DMS 273 (cell line): ENCODE data around the gene OSBPL2.

Experiments used
- DNase-seq: peaks from one replicate; lab custom pipeline; 2025; ENCODE audit not compliant: unreplicated experiment; lab: John Stamatoyannopoulos, UW

The OSBPL2 gene

GRCh38 chr20:62205618-62206387 lies 32.5 kb upstream of the OSBPL2 start:
- no peak for DNase-seq

GRCh38 chr20:62206388-62206775 lies 31.9 kb upstream of the OSBPL2 start:
- DNase-seq: no peak

- no peak for DNase-seq
Measured at GRCh38 chr20:62208061-62208794, 30.1 kb upstream of the OSBPL2 start.

- peak; percentile 83 for DNase-seq
Measured at GRCh38 chr20:62208795-62209755, 29.2 kb upstream of the OSBPL2 start.

- DNase-seq: no peak
Measured at GRCh38 chr20:62209850-62210495, 28.3 kb upstream of the OSBPL2 start.

- DNase-seq: no peak
Measured at GRCh38 chr20:62210496-62210855, 27.8 kb upstream of the OSBPL2 start.

GRCh38 chr20:62211216-62211615 lies 27.1 kb upstream of the OSBPL2 start:
- DNase-seq: no peak

- no peak for DNase-seq
Measured at GRCh38 chr20:62211769-62212288, 26.5 kb upstream of the OSBPL2 start.

- DNase-seq: no peak
Measured at GRCh38 chr20:62212299-62212698, 26.0 kb upstream of the OSBPL2 start.

- DNase-seq: no peak
Measured at GRCh38 chr20:62214067-62214466, 24.3 kb upstream of the OSBPL2 start.

- no peak for DNase-seq
Measured at GRCh38 chr20:62215020-62215990, 23.0 kb upstream of the OSBPL2 start.

GRCh38 chr20:62215991-62216635 lies 22.2 kb upstream of the OSBPL2 start:
- no peak for DNase-seq

GRCh38 chr20:62216636-62217566 lies 21.4 kb upstream of the OSBPL2 start:
- DNase-seq: no peak

- DNase-seq: no peak
Measured at GRCh38 chr20:62217913-62218773, 20.2 kb upstream of the OSBPL2 start.

- DNase-seq: peak; percentile 66
Measured at GRCh38 chr20:62219101-62219991, 19.0 kb upstream of the OSBPL2 start.
